Activated naive CD8-positive, alpha-beta T cell treated with anti-CD3 and anti-CD28 coated beads for 36 hours (primary cell): ENCODE data around the gene KIF2A. TPM values are rescaled to one million over a fixed set of nuclear protein-coding genes. Genes with fewer than 3 reads are reported as not detected.
A peak's percentile ranks its signal among the peaks of the same experiment; 100 is the strongest.

ENCODE experiments used
- DNase-seq: peaks from one replicate; pipeline ENCODE4 v3.0.0; 2021
- H3K27ac Mint-ChIP-seq: one replicate; pipeline ENCODE4 v1.8.0; 2022; ENCODE audit warnings: mild to moderate bottlenecking, moderate library complexity, mixed read lengths
- H3K27me3 Mint-ChIP-seq: one replicate; pipeline ENCODE4 v1.8.0; 2022; ENCODE audit warnings: mild to moderate bottlenecking, mixed read lengths
- H3K36me3 Mint-ChIP-seq: one replicate; pipeline ENCODE4 v1.8.0; 2021; ENCODE audit warnings: mild to moderate bottlenecking, mixed read lengths
- H3K4me1 Mint-ChIP-seq: one replicate; pipeline ENCODE4 v1.8.0; 2021; ENCODE audit warnings: mixed read lengths
- H3K4me3 Mint-ChIP-seq: one replicate; pipeline ENCODE4 v1.8.0; 2022; ENCODE audit warnings: mild to moderate bottlenecking, moderate library complexity, mixed read lengths
- H3K9me3 Mint-ChIP-seq: one replicate; pipeline ENCODE4 v1.8.0; 2022; ENCODE audit warnings: mixed read lengths
- total RNA-seq, 2 experiments: library from RNA; stranded (reverse); gene quantifications; one replicate each; pipeline ENCODE4 v1.2.3, GENCODE V29; 2021

The KIF2A gene
- total RNA-seq, 2 experiments from 2014 or later = 164 to 175 TPM

GRCh38 chr5:62371409-62371808 is 65.4 kb downstream of the KIF2A start:
- no peak overlapping the region for H3K27ac Mint-ChIP-seq
- H3K4me1 Mint-ChIP-seq = peaks cover 13% of the 10 kb centered on the region
- H3K4me3 Mint-ChIP-seq = no peak overlapping the region
- H3K36me3 Mint-ChIP-seq = peaks cover 21% of the 10 kb centered on the region
- no peaks in the 10 kb centered on the region for H3K27me3 Mint-ChIP-seq
- H3K9me3 Mint-ChIP-seq = no peaks in the 10 kb centered on the region
- no peak for DNase-seq

- H3K4me3 Mint-ChIP-seq = no peak overlapping the region
- H3K9me3 Mint-ChIP-seq = no peaks in the 10 kb centered on the region
- peaks cover 17% of the 10 kb centered on the region for H3K36me3 Mint-ChIP-seq
- H3K27me3 Mint-ChIP-seq = no peaks in the 10 kb centered on the region
- H3K4me1 Mint-ChIP-seq = peaks cover 8% of the 10 kb centered on the region
- H3K27ac Mint-ChIP-seq = no peak overlapping the region
- DNase-seq = no peak
Measured at GRCh38 chr5:62372600-62372999, 66.6 kb downstream of the KIF2A start.

GRCh38 chr5:62373382-62373781 is 67.4 kb downstream of the KIF2A start:
- H3K9me3 Mint-ChIP-seq = no peaks in the 10 kb centered on the region
- H3K27ac Mint-ChIP-seq = peak overlapping the region; percentile 51
- peaks cover 19% of the 10 kb centered on the region for H3K36me3 Mint-ChIP-seq
- H3K4me3 Mint-ChIP-seq = no peak overlapping the region
- DNase-seq = no peak
- no peaks in the 10 kb centered on the region for H3K27me3 Mint-ChIP-seq
- H3K4me1 Mint-ChIP-seq = peaks cover 8% of the 10 kb centered on the region

- DNase-seq = no peak
- Mint-ChIP-seq H3K9me3 (no peaks in the 10 kb centered on the region), H3K27me3 (no peaks in the 10 kb centered on the region), H3K36me3 (peaks cover 21% of the 10 kb centered on the region), H3K27ac (peak overlapping the region; percentile 51), H3K4me1 (peaks cover 5% of the 10 kb centered on the region), H3K4me3 (no peak overlapping the region)
Measured at GRCh38 chr5:62374090-62374489, 68.1 kb downstream of the KIF2A start.

GRCh38 chr5:62375627-62376026 is 69.6 kb downstream of the KIF2A start:
- no peaks in the 10 kb centered on the region for H3K9me3 Mint-ChIP-seq
- peak overlapping the region; percentile 4 for H3K27ac Mint-ChIP-seq
- peaks cover 2% of the 10 kb centered on the region for H3K4me1 Mint-ChIP-seq
- H3K27me3 Mint-ChIP-seq = no peaks in the 10 kb centered on the region
- DNase-seq = no peak
- peaks cover 31% of the 10 kb centered on the region for H3K36me3 Mint-ChIP-seq
- no peak overlapping the region for H3K4me3 Mint-ChIP-seq

GRCh38 chr5:62376064-62376463 is 70.1 kb downstream of the KIF2A start:
- H3K9me3 Mint-ChIP-seq = no peaks in the 10 kb centered on the region
- H3K27me3 Mint-ChIP-seq = no peaks in the 10 kb centered on the region
- peaks cover 32% of the 10 kb centered on the region for H3K36me3 Mint-ChIP-seq
- DNase-seq = no peak
- peaks cover 2% of the 10 kb centered on the region for H3K4me1 Mint-ChIP-seq
- H3K27ac Mint-ChIP-seq = peak overlapping the region; percentile 4
- H3K4me3 Mint-ChIP-seq = no peak overlapping the region

- peak overlapping the region; percentile 49 for H3K27ac Mint-ChIP-seq
- DNase-seq = no peak
- H3K4me3 Mint-ChIP-seq = no peak overlapping the region
- peaks cover 2% of the 10 kb centered on the region for H3K4me1 Mint-ChIP-seq
- H3K27me3 Mint-ChIP-seq = no peaks in the 10 kb centered on the region
- no peaks in the 10 kb centered on the region for H3K9me3 Mint-ChIP-seq
- H3K36me3 Mint-ChIP-seq = peaks cover 20% of the 10 kb centered on the region
Measured at GRCh38 chr5:62385131-62385530, 79.1 kb downstream of the KIF2A start.

GRCh38 chr5:62385816-62386400 is 79.9 kb downstream of the KIF2A start:
- H3K36me3 Mint-ChIP-seq = peaks cover 18% of the 10 kb centered on the region
- peaks cover 2% of the 10 kb centered on the region for H3K4me1 Mint-ChIP-seq

GRCh38 chr5:62386824-62387223 is 80.8 kb downstream of the KIF2A start:
- Mint-ChIP-seq H3K36me3 (peaks cover 13% of the 10 kb centered on the region), H3K4me3 (no peak overlapping the region), H3K27me3 (no peaks in the 10 kb centered on the region), H3K9me3 (no peaks in the 10 kb centered on the region), H3K4me1 (peaks cover 6% of the 10 kb centered on the region), H3K27ac (peak overlapping the region; percentile 14)
- DNase-seq = no peak

More at GRCh38 chr5:62385816-62386400, 79.9 kb downstream of the KIF2A start:
- no peaks in the 10 kb centered on the region for H3K27me3 Mint-ChIP-seq
- DNase-seq = no peak
- H3K9me3 Mint-ChIP-seq = no peaks in the 10 kb centered on the region
- H3K27ac Mint-ChIP-seq = peak overlapping the region; percentile 49
- H3K4me3 Mint-ChIP-seq = no peak overlapping the region

GRCh38 chr5:62395210-62395950 is 89.4 kb downstream of the KIF2A start:
- Mint-ChIP-seq H3K27me3 (no peaks in the 10 kb centered on the region), H3K27ac (peak overlapping the region; percentile 89), H3K36me3 (peaks cover 69% of the 10 kb centered on the region), H3K4me1 (peaks cover 49% of the 10 kb centered on the region), H3K9me3 (no peaks in the 10 kb centered on the region), H3K4me3 (no peak overlapping the region)
- peak; percentile 34 for DNase-seq

- H3K27me3 Mint-ChIP-seq = no peaks in the 10 kb centered on the region
- peak within 1 kb of the TSS; percentile 90 for H3K4me3 Mint-ChIP-seq
- H3K36me3 Mint-ChIP-seq = peaks cover 23% of the 10 kb centered on the region
- DNase-seq = peak; percentile 95
- H3K4me1 Mint-ChIP-seq = peaks cover 22% of the 10 kb centered on the region
- H3K9me3 Mint-ChIP-seq = no peaks in the 10 kb centered on the region
- peak within 1 kb of the TSS; percentile 93 for H3K27ac Mint-ChIP-seq
Measured at GRCh38 chr5:62403411-62404250, 97.6 kb downstream of the KIF2A start, which contains the start of gene DIMT1. DIMT1 (minus strand) TSS chr5:62403905; CDS start chr5:62403772, 133 bp downstream.

GRCh38 chr5:62412549-62413329 is 106.7 kb downstream of the KIF2A start, which contains the start of gene IPO11:
IPO11 (plus strand) TSS chr5:62412763; CDS start chr5:62437280, 24,517 bp downstream.
- peak; percentile 98 for DNase-seq
- peaks cover 5% of the 10 kb centered on the region for H3K27me3 Mint-ChIP-seq
- peaks cover 26% of the 10 kb centered on the region for H3K4me1 Mint-ChIP-seq
- no peaks in the 10 kb centered on the region for H3K9me3 Mint-ChIP-seq
- peak within 1 kb of the TSS; percentile 92 for H3K4me3 Mint-ChIP-seq
- peaks cover 5% of the 10 kb centered on the region for H3K36me3 Mint-ChIP-seq
- peak within 1 kb of the TSS; percentile 92 for H3K27ac Mint-ChIP-seq

GRCh38 chr5:62413711-62414110 is 107.7 kb downstream of the KIF2A start:
- H3K4me1 Mint-ChIP-seq = peaks cover 28% of the 10 kb centered on the region
- H3K27me3 Mint-ChIP-seq = peaks cover 5% of the 10 kb centered on the region
- peak overlapping the region; percentile 92 for H3K4me3 Mint-ChIP-seq
- no peak for DNase-seq
- peak overlapping the region; percentile 92 for H3K27ac Mint-ChIP-seq
- H3K36me3 Mint-ChIP-seq = peaks cover 5% of the 10 kb centered on the region
- H3K9me3 Mint-ChIP-seq = no peaks in the 10 kb centered on the region

- no peak overlapping the region for H3K27ac Mint-ChIP-seq
- H3K9me3 Mint-ChIP-seq = no peaks in the 10 kb centered on the region
- peaks cover 15% of the 10 kb centered on the region for H3K36me3 Mint-ChIP-seq
- no peaks in the 10 kb centered on the region for H3K27me3 Mint-ChIP-seq
- H3K4me1 Mint-ChIP-seq = peaks cover 28% of the 10 kb centered on the region
- no peak for DNase-seq
- no peak overlapping the region for H3K4me3 Mint-ChIP-seq
Measured at GRCh38 chr5:62418462-62419076, 112.6 kb downstream of the KIF2A start.
